Ramos (cell line): Measurements from ENCODE around the gene TOLLIP.

Source experiments
- in situ Hi-C: fragments of 300-500 bp; cut with MboI; formaldehyde crosslinking; loops from one replicate; pipeline ENCODE4 v1.14.3; 2022; ENCODE audit warnings: low sequenced_read_pairs; ENCODE audit not compliant: unreplicated experiment

Gene TOLLIP

GRCh38 chr11:1235901-1236315 lies 73.5 kb downstream of the TOLLIP start:
- in situ Hi-C loops = no loop called here

GRCh38 chr11:1235306-1235900 lies 74.0 kb downstream of the TOLLIP start:
- in situ Hi-C loops = no loop called here

GRCh38 chr11:1234771-1235305 lies 74.6 kb downstream of the TOLLIP start:
- in situ Hi-C loops = no loop called here

GRCh38 chr11:1234054-1234720 lies 75.2 kb downstream of the TOLLIP start:
- in situ Hi-C loops = no loop called here

GRCh38 chr11:1233351-1234053 lies 75.9 kb downstream of the TOLLIP start:
- in situ Hi-C loops = no loop called here

- in situ Hi-C loops = no loop called here
These were observed 76.5 kb downstream of the TOLLIP start for GRCh38 chr11:1232883-1233321.

GRCh38 chr11:1232021-1232882 lies 77.2 kb downstream of the TOLLIP start:
- in situ Hi-C loops = no loop called here

- in situ Hi-C loops = no loop called here
These were observed 77.9 kb downstream of the TOLLIP start for GRCh38 chr11:1231396-1232020.

GRCh38 chr11:1230456-1231395 lies 78.7 kb downstream of the TOLLIP start:
- in situ Hi-C loops = no loop called here

- in situ Hi-C loops = no loop called here
These were observed 79.3 kb downstream of the TOLLIP start for GRCh38 chr11:1230121-1230455.

GRCh38 chr11:1229471-1230120 lies 79.8 kb downstream of the TOLLIP start:
- in situ Hi-C loops = no loop called here

GRCh38 chr11:1228921-1229451 lies 80.4 kb downstream of the TOLLIP start:
- in situ Hi-C loops = no loop called here

GRCh38 chr11:1228101-1228821 lies 81.2 kb downstream of the TOLLIP start:
- in situ Hi-C loops = no loop called here

GRCh38 chr11:1227551-1228100 lies 81.8 kb downstream of the TOLLIP start:
- in situ Hi-C loops = no loop called here

GRCh38 chr11:1226986-1227550 lies 82.4 kb downstream of the TOLLIP start:
- in situ Hi-C loops = no loop called here

- in situ Hi-C loops = no loop called here
These were observed 83.0 kb downstream of the TOLLIP start for GRCh38 chr11:1226226-1226985.
